ENCODE data around the gene TMEM138. TPM values are rescaled to one million over a fixed set of nuclear protein-coding genes. Genes with fewer than 3 reads are reported as not detected.

TMEM138 gene
- 10 to 100 TPM; 57.4 to 57.5 TPM for total RNA-seq

- ChIA-PET POLR2A (interaction anchor here (0.9 to 5.5 kb wide), 17 partner anchors 9 to 73 kb away, joined by 3 to 72 read pairs (median 6); partner anchors contain the start of genes CPSF7, DDB1, SDHAF2 and TKFC), CTCF (interaction anchor here (0.8 to 5.0 kb wide), 14 partner anchors 7 to 260 kb away, joined by 3 to 105 read pairs (median 8); partner anchors contain the start of genes CD5, DDB1, TKFC and TMEM216)
- H3K27ac Mint-ChIP-seq = peak within 1 kb of the TSS; percentile 94
- no peaks in the 10 kb centered on the region for H3K27me3 Mint-ChIP-seq (ENCODE audit: low read depth)
- ATAC-seq (peak; percentile 97), DNase-seq (peak; percentile 95)
- no peaks in the 10 kb centered on the region for H3K9me3 Mint-ChIP-seq (ENCODE audit: insufficient read depth)
- H3K36me3 Mint-ChIP-seq (ENCODE audit: low read depth) = peaks cover 35% of the 10 kb centered on the region
- peak within 1 kb of the TSS; percentile 95 for H3K4me3 Mint-ChIP-seq
- peaks cover 37% of the 10 kb centered on the region for H3K4me1 Mint-ChIP-seq (ENCODE audit: low read depth)
Observed at GRCh38 chr11:61361741-61362541, at the start of gene TMEM138, which contains the start of gene CYB561A3. Gene TMEM138, plus strand, starts transcription at chr11:61362374. Its CDS starts 2,017 bp downstream, at chr11:61364391. Gene CYB561A3, minus strand, starts transcription at chr11:61361882. Its CDS starts 5,169 bp downstream, at chr11:61356713.

- Mint-ChIP-seq H3K36me3 (ENCODE audit: low read depth) (peaks cover 49% of the 10 kb centered on the region), H3K4me1 (ENCODE audit: low read depth) (no peaks in the 10 kb centered on the region), H3K27me3 (ENCODE audit: low read depth) (no peaks in the 10 kb centered on the region), H3K9me3 (ENCODE audit: insufficient read depth) (no peaks in the 10 kb centered on the region), H3K4me3 (no peak overlapping the region), H3K27ac (no peak overlapping the region)
- ATAC-seq (no peak), DNase-seq (no peak)
- CTCF ChIA-PET = no interaction called here
- POLR2A ChIA-PET = no interaction called here
Observed at GRCh38 chr11:61315260-61315659, 46.9 kb upstream of the TMEM138 start.

GRCh38 chr11:61325649-61326414 lies 36.3 kb upstream of the TMEM138 start:
- ATAC-seq (no peak), DNase-seq (no peak)
- Mint-ChIP-seq H3K36me3 (ENCODE audit: low read depth) (peaks cover 69% of the 10 kb centered on the region), H3K27ac (no peak overlapping the region), H3K4me1 (ENCODE audit: low read depth) (peaks cover 15% of the 10 kb centered on the region), H3K9me3 (ENCODE audit: insufficient read depth) (no peaks in the 10 kb centered on the region), H3K27me3 (ENCODE audit: low read depth) (no peaks in the 10 kb centered on the region), H3K4me3 (no peak overlapping the region)
- ChIA-PET POLR2A (interaction anchor here (0.5 to 1.2 kb wide), 4 partner anchors 16 to 188 kb away, joined by 3 to 4 read pairs (median 3); partner anchors contain the start of gene CYB561A3), CTCF (interaction anchor here (1.2 to 3.2 kb wide), 2 partner anchors 10 to 60 kb away, joined by 3 to 19 read pairs; no protein-coding TSS in a partner anchor)

- Mint-ChIP-seq H3K4me3 (no peak overlapping the region), H3K9me3 (ENCODE audit: insufficient read depth) (no peaks in the 10 kb centered on the region), H3K36me3 (ENCODE audit: low read depth) (peaks cover 66% of the 10 kb centered on the region), H3K4me1 (ENCODE audit: low read depth) (peaks cover 29% of the 10 kb centered on the region), H3K27me3 (ENCODE audit: low read depth) (no peaks in the 10 kb centered on the region), H3K27ac (peak overlapping the region; percentile 5)
- POLR2A ChIA-PET = interaction anchor here (0.7 to 0.8 kb wide), 2 partner anchors 35 to 319 kb away, joined by 3 read pairs; no protein-coding TSS in a partner anchor
- CTCF ChIA-PET = interaction anchor here (1.3 to 3.2 kb wide), 5 partner anchors 8 to 149 kb away, joined by 4 to 19 read pairs (median 5); no protein-coding TSS in a partner anchor
- ATAC-seq (no peak), DNase-seq (no peak)
Observed at GRCh38 chr11:61327669-61328071, 34.5 kb upstream of the TMEM138 start.

GRCh38 chr11:61328351-61328750 lies 33.8 kb upstream of the TMEM138 start:
- POLR2A ChIA-PET = no interaction called here
- H3K36me3 Mint-ChIP-seq (ENCODE audit: low read depth) = peaks cover 60% of the 10 kb centered on the region
- no peak overlapping the region for H3K27ac Mint-ChIP-seq
- CTCF ChIA-PET = interaction anchor here (1.4 to 3.2 kb wide), 4 partner anchors 8 to 149 kb away, joined by 4 to 19 read pairs (median 6); no protein-coding TSS in a partner anchor
- no peaks in the 10 kb centered on the region for H3K9me3 Mint-ChIP-seq (ENCODE audit: insufficient read depth)
- ATAC-seq (no peak), DNase-seq (no peak)
- no peak overlapping the region for H3K4me3 Mint-ChIP-seq
- H3K4me1 Mint-ChIP-seq (ENCODE audit: low read depth) = peaks cover 31% of the 10 kb centered on the region
- no peaks in the 10 kb centered on the region for H3K27me3 Mint-ChIP-seq (ENCODE audit: low read depth)

GRCh38 chr11:61329871-61330270 lies 32.3 kb upstream of the TMEM138 start:
- Mint-ChIP-seq H3K36me3 (ENCODE audit: low read depth) (peaks cover 50% of the 10 kb centered on the region), H3K4me1 (ENCODE audit: low read depth) (peaks cover 44% of the 10 kb centered on the region), H3K9me3 (ENCODE audit: insufficient read depth) (no peaks in the 10 kb centered on the region), H3K4me3 (no peak overlapping the region), H3K27ac (no peak overlapping the region), H3K27me3 (ENCODE audit: low read depth) (no peaks in the 10 kb centered on the region)
- ChIA-PET POLR2A (interaction anchor here (2.6 kb wide), 1 partner anchor 33 kb away, joined by 9 read pairs; the partner anchor contains the start of gene TMEM138), CTCF (interaction anchor here (3.9 kb wide), 1 partner anchor 56 kb away, joined by 25 read pairs; no protein-coding TSS in a partner anchor)
- ATAC-seq (no peak), DNase-seq (no peak)

- H3K27me3 Mint-ChIP-seq (ENCODE audit: low read depth) = no peaks in the 10 kb centered on the region
- DNase-seq (no peak), ATAC-seq (no peak)
- H3K4me3 Mint-ChIP-seq = peak overlapping the region; percentile 81
- peaks cover 62% of the 10 kb centered on the region for H3K4me1 Mint-ChIP-seq (ENCODE audit: low read depth)
- CTCF ChIA-PET = interaction anchor here (1.1 to 3.9 kb wide), 5 partner anchors 25 to 104 kb away, joined by 3 to 25 read pairs (median 4); partner anchors contain the start of gene VWCE
- H3K27ac Mint-ChIP-seq = peak overlapping the region; percentile 94
- POLR2A ChIA-PET = interaction anchor here (0.9 to 2.6 kb wide), 2 partner anchors 28 to 31 kb away, joined by 3 to 9 read pairs; partner anchors contain the start of gene TMEM138
- no peaks in the 10 kb centered on the region for H3K9me3 Mint-ChIP-seq (ENCODE audit: insufficient read depth)
- H3K36me3 Mint-ChIP-seq (ENCODE audit: low read depth) = peaks cover 34% of the 10 kb centered on the region
Observed at GRCh38 chr11:61331651-61332050, 30.5 kb upstream of the TMEM138 start.

GRCh38 chr11:61332281-61332796 lies 29.8 kb upstream of the TMEM138 start:
- DNase-seq = no peak

GRCh38 chr11:61332797-61333549 lies 29.2 kb upstream of the TMEM138 start, which contains the start of the genes DDB1 and TKFC:
Gene DDB1, minus strand, starts transcription at chr11:61333105. Its CDS starts 137 bp downstream, at chr11:61332968.
Gene TKFC, plus strand, starts transcription at chr11:61333228. Its CDS starts 1,501 bp downstream, at chr11:61334729.
- CTCF ChIA-PET = interaction anchor here (0.9 to 9.8 kb wide), 6 partner anchors 29 to 102 kb away, joined by 3 to 390 read pairs (median 16); partner anchors contain the start of genes CYB561A3, TMEM138, TMEM216 and VWCE

More at GRCh38 chr11:61332281-61332796, 29.8 kb upstream of the TMEM138 start:
- POLR2A ChIA-PET = interaction anchor here (2.6 kb wide), 1 partner anchor 30 kb away, joined by 9 read pairs; the partner anchor contains the start of gene TMEM138
- Mint-ChIP-seq H3K27ac (peak overlapping the region; percentile 94), H3K9me3 (ENCODE audit: insufficient read depth) (no peaks in the 10 kb centered on the region), H3K4me3 (peak overlapping the region; percentile 81), H3K4me1 (ENCODE audit: low read depth) (peaks cover 67% of the 10 kb centered on the region), H3K36me3 (ENCODE audit: low read depth) (peaks cover 34% of the 10 kb centered on the region), H3K27me3 (ENCODE audit: low read depth) (no peaks in the 10 kb centered on the region)
- CTCF ChIA-PET = interaction anchor here (1.6 to 3.9 kb wide), 2 partner anchors 53 to 103 kb away, joined by 7 to 25 read pairs; no protein-coding TSS in a partner anchor
- ATAC-seq = no peak

More at GRCh38 chr11:61332797-61333549, 29.2 kb upstream of the TMEM138 start, which contains the start of the genes DDB1 and TKFC:
- no peaks in the 10 kb centered on the region for H3K27me3 Mint-ChIP-seq (ENCODE audit: low read depth)
- ATAC-seq (peak; percentile 94), DNase-seq (peak; percentile 98)
- peaks cover 67% of the 10 kb centered on the region for H3K4me1 Mint-ChIP-seq (ENCODE audit: low read depth)
- no peaks in the 10 kb centered on the region for H3K9me3 Mint-ChIP-seq (ENCODE audit: insufficient read depth)
- H3K36me3 Mint-ChIP-seq (ENCODE audit: low read depth) = peaks cover 29% of the 10 kb centered on the region
- peak within 1 kb of the TSS; percentile 81 for H3K4me3 Mint-ChIP-seq
- POLR2A ChIA-PET = interaction anchor here (0.7 to 5.9 kb wide), 12 partner anchors 9 to 114 kb away, joined by 3 to 72 read pairs (median 4); partner anchors contain the start of genes CPSF7, CYB561A3, SDHAF2 and TMEM138
- H3K27ac Mint-ChIP-seq = peak within 1 kb of the TSS; percentile 94
